DND-41 (cell line): ENCODE data around the gene NAXD.

Experiments
- CTCF ChIP-seq: IDR thresholded peaks from 2 replicates; pipeline ENCODE4 v1.5.1; 2012; ENCODE audit warnings: borderline replicate concordance, low read length, moderate library complexity, mild to moderate bottlenecking; ENCODE audit not compliant: poor library complexity, severe bottlenecking; ENCODE audit errors: extremely low read depth
- EZH2 ChIP-seq: IDR thresholded peaks from 3 replicates; pipeline ENCODE4 v1.6.1; 2012; ENCODE audit warnings: borderline replicate concordance, low read depth, mild to moderate bottlenecking, moderate library complexity, low read length, inconsistent platforms; ENCODE audit not compliant: severe bottlenecking

DNA sequence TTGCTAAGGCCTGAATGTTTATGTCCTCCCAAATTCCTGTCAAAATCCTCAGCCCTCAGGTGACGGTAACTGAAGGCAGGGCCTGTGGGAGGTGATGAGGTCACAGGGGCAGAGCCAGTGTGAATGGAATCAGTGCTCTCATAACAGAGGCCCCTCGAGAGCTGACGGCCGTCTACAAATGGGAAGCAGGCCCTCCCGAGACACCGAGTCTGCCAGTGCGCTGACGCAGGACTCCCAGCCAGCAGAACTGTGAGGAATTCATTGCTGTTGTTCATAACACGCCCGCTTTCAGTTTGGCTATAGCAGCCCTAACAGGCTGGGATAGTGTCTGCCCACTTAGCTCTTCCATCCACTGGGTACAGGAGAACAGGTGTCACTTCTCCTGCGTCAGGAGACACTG, 49.3 kb downstream of the NAXD start:
- TF ChIP-seq CTCF (no peak), EZH2 (no peak)
